Stimulated activated CD4-positive, alpha-beta T cell treated with anti-CD3 and anti-CD28 coated beads, Interleukin-1b, Interleukin-23, amount 100 ng/mL, for 1 hour (primary cell): ENCODE results near the gene SERPINB10.
"Not testable (repeated sequence)": the region's sequence is repeated elsewhere in the genome, so short reads cannot be mapped to it uniquely, and the experiment has no call there.

ENCODE experiments used
- DNase-seq, 2 donors: peaks; one replicate each; pipeline ENCODE4 v3.0.0-alpha.2; 2020; ENCODE audit warnings: low read depth in 2 of 2

SERPINB10 gene

DNA sequence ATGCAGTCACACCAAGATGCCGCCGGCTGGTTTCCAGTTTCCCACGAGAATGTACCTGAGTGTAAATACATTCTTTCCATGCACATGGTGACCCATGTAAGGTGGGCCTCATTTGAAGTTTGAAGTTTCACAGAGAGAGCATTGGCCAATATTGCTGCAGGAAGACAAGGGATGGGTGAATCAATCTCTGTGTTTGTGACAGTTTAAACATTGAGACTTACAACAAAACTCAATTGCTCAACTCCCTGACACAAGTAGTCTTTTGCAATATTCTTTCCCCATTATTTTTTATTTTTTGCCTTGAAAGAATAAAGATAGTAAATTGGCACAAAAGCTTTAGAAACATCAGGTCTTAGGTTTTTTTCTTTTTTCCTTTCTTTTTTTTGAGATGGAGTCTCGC is 15.2 kb upstream of the SERPINB10 start:
- DNase-seq = no peak

- DNase-seq = no peak
Measured at GRCh38 chr18:63894106-63894772, 13.5 kb upstream of the SERPINB10 start.

DNA sequence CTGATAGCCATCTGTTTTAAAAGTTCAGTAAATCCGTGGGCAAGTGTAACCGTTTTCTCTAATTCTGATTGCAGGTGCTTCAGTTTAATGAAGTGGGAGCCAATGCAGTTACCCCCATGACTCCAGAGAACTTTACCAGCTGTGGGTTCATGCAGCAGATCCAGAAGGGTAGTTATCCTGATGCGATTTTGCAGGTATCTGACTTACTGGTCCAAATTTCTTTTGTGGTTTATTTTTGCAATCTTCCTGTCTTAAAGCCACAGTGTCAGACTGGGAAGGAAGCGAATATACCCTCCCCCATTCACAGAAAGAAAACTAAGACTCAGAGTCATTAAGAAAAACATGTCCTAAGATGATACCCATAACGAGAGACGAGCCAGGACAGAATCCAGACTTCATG is 12.6 kb upstream of the SERPINB10 start:
- no peak for DNase-seq

DNA sequence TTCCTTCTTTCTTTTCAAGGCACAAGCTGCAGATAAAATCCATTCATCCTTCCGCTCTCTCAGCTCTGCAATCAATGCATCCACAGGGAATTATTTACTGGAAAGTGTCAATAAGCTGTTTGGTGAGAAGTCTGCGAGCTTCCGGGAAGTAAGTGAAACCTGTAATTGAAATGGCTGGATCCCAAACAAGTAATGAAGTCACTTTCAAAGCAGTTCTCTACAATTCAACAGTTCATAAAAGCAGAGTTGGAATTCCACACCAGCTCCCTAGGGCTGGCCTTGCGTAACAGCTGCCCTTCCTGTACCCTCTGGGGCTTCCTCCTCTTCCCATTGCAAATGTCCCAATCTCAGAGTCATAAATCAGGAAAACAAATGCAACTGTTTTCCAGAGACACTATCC is 10.7 kb upstream of the SERPINB10 start:
- DNase-seq = no peak

DNA sequence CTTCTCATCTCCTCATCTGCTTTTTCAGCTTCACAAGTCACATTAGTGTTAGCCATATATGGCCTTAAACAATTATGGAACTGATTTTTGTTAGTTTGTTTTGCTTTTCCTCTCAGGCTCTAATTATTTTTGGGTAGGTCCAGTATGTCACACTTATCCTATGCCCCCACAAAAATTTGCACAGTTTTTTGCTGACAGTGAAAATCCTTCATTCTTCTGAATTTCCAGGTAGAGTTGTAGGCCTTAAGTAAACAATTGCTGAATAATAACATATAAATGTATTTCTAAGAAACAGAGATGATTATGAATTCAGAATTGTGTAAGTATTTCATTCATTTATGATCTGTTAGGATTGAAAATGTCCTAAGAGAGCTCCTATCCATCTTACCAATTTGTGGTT is 8.6 kb upstream of the SERPINB10 start:
- DNase-seq = no peak

DNA sequence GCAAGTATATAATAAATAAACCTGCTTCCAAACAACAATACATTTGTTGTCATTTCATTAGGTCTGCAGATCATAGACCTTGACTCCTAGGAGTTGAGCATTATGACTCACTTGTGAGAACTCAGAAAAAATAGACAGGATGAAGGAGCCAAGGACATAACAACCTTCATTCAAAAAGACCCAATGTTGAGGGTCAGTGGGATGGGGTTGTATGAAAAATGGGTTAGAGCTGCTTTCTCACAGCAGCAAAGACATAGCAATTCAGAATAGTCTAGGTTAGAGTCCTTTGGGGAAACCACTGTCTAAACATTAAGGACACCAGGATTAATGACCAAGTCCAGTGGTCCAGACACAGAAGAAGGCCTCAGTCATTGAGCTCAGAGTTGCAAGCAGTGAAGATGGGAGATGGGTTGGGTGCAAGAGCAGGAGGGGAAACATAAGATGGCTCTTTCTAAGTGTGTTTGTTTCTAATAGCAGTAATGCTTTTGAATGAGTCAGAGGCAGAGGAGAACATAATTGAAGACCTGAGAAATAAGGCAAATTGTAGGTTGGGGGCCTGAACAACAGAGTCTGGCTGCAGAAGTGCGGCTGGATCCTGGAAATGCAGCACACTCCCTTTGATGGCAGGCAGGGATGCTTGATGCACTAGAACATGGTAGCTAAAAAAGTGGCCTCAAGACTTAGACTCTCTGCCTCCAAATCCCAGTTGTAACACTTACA is 3.7 kb upstream of the SERPINB10 start:
- no peak for DNase-seq

GRCh38 chr18:63904694-63905093 is 3.1 kb upstream of the SERPINB10 start:
- no peak for DNase-seq

GRCh38 chr18:63905361-63905760 is 2.4 kb upstream of the SERPINB10 start:
- no peak for DNase-seq

GRCh38 chr18:63906056-63906455 is 1.7 kb upstream of the SERPINB10 start:
- no peak for DNase-seq

DNA sequence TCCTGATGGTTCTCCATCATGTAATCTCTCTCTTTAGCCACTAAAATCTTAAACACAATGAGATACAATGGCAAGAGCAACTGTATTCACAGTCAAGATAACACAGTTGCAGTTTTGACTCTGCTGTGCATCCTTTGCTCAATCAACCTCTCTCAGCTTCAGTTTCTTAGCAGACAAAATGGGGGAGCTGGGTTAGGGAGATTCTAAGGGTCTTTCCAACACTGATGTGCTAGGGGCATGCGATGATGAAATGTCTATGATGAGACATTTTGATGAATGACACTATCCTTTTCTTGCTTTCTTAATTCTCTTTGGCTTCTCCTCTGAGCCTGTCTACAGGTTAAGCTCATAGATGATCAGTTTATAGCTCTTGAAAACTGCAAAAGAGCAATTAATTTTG is 1.1 kb downstream of the SERPINB10 start:
- no peak for DNase-seq

- DNase-seq = no peak
Measured at GRCh38 chr18:63909870-63910269, 2.1 kb downstream of the SERPINB10 start.

DNA sequence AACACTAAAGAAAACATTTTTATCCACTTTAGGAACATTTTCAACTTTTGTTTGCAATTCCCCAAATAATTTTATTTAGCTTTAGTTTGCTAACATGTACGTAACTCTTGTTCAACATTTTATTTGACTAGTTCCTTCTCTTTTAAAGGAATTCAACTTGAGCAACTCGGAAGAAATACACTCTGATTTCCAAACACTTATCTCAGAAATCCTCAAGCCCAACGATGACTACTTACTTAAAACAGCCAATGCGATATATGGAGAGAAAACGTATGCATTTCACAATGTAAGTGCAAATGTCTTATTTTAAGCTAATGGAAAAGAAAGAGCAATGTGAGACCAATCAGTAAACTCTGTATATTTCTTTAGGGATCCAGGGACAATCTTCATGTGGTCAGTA is 10.1 kb downstream of the SERPINB10 start:
- DNase-seq = no peak

DNA sequence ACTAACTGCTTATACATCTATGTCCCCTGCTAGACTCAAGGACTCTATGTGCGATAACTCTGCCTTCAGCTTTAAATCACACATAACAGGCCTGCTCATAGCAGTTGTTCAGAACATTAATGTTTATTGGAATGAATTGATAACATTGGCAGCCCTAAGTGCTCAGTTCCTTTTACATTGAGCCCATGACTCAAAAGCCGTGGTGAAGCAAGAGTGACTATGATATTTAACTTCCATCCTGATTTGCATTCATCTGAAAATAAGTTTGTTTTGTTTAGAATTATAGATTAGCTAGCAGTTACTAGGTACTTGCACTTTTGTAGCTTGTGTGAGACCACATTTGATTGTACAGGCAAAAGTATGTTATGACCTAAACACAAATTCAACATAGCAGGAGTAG is 14.3 kb downstream of the SERPINB10 start:
- no peak for DNase-seq

DNA sequence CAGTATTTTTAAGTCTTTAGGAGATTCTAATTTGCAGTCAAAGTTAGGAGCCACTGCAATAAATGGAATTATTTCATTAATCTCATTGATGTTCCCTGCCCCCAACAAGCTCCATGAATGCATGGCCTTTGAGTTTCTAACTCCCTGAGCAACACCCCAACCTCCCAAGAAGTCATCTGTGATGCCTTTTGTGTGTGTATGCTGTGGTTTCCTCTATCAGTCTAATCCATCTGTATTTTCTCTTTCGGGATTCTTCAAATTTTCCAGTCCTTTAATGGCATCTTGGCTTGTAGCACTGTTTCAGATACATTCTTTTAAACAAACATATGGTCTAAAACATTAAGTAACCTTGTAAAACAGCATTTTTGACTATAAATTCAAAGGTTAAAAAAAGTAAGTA is 16.8 kb downstream of the SERPINB10 start:
- DNase-seq = no peak

DNA sequence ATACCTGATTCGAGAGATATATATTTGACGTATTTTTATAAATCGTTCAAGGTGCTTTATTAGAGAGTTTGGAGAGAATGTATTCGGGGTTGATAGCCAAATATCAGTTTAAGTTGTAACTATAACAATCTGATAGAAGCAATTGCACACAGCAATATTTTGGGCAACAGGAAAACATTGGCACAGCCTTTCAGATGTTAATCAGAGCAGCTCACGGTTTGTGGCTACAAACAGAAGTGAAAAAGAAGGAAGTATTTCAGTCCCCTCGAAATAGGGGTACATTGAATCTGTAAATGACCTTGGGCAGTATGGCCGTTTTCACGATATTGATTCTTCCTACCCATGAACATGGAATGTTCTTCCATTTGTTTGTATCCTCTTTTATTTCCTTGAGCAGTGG is 20.6 kb downstream of the SERPINB10 start:
- DNase-seq = no peak

GRCh38 chr18:63929369-63929768 is 21.6 kb downstream of the SERPINB10 start:
- DNase-seq = not testable (repeated sequence)

GRCh38 chr18:63930773-63931354 is 23.1 kb downstream of the SERPINB10 start:
- no peak for DNase-seq

DNA sequence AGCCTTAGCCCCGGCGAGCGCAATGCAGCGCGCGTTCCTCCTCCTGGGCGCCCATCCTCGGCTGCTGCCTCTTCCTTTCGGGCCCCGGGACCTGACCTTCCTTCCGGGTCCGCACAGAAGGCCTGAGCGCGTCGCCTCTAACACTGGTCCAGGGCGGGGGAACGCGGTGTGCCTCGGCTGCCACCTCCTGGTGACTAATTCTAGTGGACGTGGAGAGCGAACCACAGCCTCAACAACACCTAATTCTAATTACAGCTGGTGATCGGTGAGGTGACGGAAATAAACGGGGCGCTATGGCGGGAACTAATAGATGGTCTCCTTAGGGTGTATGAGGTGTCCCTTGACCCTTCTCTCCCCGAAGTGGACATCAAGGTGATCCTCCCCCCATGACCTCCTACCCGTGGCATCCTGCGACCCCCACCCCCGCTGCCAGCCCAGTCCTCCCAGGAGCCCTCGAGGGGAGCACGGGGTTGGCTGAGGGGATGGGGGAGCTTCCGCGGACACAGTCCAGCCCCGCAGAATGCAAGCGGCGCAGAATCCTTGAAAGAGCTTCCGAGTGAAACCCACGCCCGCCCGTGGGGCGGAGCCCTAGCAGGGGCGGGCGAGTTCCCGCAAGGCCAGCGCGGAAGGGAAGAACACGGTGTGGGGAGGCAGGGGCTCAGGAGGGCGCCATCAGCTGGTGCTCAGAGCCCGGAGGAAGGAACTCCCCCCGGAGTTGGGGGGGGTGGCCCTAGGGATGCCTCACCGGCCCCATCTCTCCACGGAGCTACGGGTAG is 28.6 kb downstream of the SERPINB10 start:
- peak; percentile 3 to 29 for DNase-seq

DNA sequence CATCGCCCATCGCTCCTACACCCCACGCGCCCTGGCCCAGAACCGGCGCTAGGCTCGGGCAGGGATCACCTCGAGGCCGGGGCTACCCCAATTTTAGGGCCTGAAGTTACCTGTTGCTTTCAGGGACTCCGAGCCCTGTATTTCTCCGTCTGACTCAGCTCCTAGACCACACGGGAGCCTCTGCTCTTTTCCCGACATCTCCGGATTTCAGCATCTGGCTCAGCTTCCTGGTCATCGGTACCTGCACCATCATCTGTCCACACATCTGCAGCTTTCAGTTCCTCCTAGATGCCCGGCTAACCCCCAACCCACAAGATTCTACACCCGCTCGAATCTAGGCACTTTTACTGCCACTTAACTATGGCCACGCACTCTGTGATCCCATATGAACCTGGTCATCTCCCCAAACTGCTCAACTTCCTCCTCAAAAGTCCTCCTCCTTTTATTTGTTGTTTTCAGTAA is 29.2 kb downstream of the SERPINB10 start:
- DNase-seq = no peak

GRCh38 chr18:63940008-63940407 is 32.2 kb downstream of the SERPINB10 start:
- no peak for DNase-seq

GRCh38 chr18:63940543-63941050 is 32.8 kb downstream of the SERPINB10 start:
- DNase-seq = not testable (repeated sequence)
